ENCODE data around the gene SENP8. TPM values are rescaled to one million over a fixed set of nuclear protein-coding genes. Genes with fewer than 3 reads are reported as not detected.

The SENP8 gene
- total and polyA plus RNA-seq, 2 of the 8 experiments (the other 6 are each of a cell fraction or from before 2014, with no cell fraction given) = 4.1 to 6.0 TPM

GRCh38 chr15:72106068-72106467, 12.1 kb upstream of the SENP8 start:
- Histone ChIP-seq H3K14ac (ENCODE audit: insufficient read length) (no peak overlapping the region), H2BK5ac (ENCODE audit: low read depth, low read length) (no peak overlapping the region), H3K18ac (ENCODE audit: extremely low read depth, low read length) (no peak overlapping the region), H2BK20ac (ENCODE audit: low read length) (no peak overlapping the region), H3K79me1 (ENCODE audit: low read depth, low read length) (no peaks in the 10 kb centered on the region; the same call in 1 of the 2 replicates), H3K27ac (ENCODE audit: low read depth, low read length) (no peak overlapping the region), H4K8ac (ENCODE audit: extremely low read depth, insufficient read depth, low read length) (no peak overlapping the region), H2AFZ (ENCODE audit: low read length) (no peak overlapping the region), H4K91ac (replicated peaks; ENCODE audit: insufficient read length, low read length) (no peak overlapping the region), H3K56ac (replicated peaks; ENCODE audit: insufficient read length, low read depth, low read length) (no peak overlapping the region), H3K27me3 (replicated peaks in 1 of 4; ENCODE audit: control insufficient read depth in 3 of 4, extremely low read depth in 1 of 4, insufficient read depth in 3 of 4, low read length in 3 of 4) (no peaks in the 10 kb centered on the region), H4K5ac (ENCODE audit: insufficient read length, low read depth, low read length) (no peak overlapping the region), H2BK15ac (ENCODE audit: low read length) (no peak overlapping the region), H2BK120ac (replicated peaks; ENCODE audit: low read depth, low read length) (no peak overlapping the region), H3K4ac (replicated peaks; ENCODE audit: insufficient read length, low read depth, low read length) (no peak overlapping the region), H2BK12ac (ENCODE audit: low read depth, low read length) (no peak overlapping the region), H3K4me2 (ENCODE audit: insufficient read depth in 1 of 2, low read depth in 2 of 2, low read length in 2 of 2) (no peak overlapping the region), H3K23ac (ENCODE audit: insufficient read length) (no peak overlapping the region), H3K79me2 (ENCODE audit: control insufficient read depth in 1 of 2, insufficient read depth in 2 of 2, low read length in 2 of 2) (no peaks in the 10 kb centered on the region; a peak in 1 of 4 replicates), H3K36me3 (ENCODE audit: control insufficient read depth in 2 of 4, insufficient read depth in 4 of 4, low read length in 3 of 4) (no peaks in the 10 kb centered on the region), H4K20me1 (replicated peaks in 1 of 2; ENCODE audit: control insufficient read depth in 1 of 2, insufficient read depth in 2 of 2, low read length in 2 of 2) (peaks cover 0 to 3% of the 10 kb centered on the region in 2 experiments), H3K4me3 (ENCODE audit: extremely low read depth in 1 of 4, insufficient read depth in 2 of 4, low read depth in 3 of 4, low read length in 4 of 4) (no peak overlapping the region), H3K23me2 (ENCODE audit: low read depth, low read length) (no peaks in the 10 kb centered on the region), H3K4me1 (replicated peaks in 1 of 4; ENCODE audit: control insufficient read depth in 3 of 4, insufficient read depth in 4 of 4, low read length in 3 of 4) (no peaks in the 10 kb centered on the region; a peak in 1 of 7 replicates), H3K9ac (replicated peaks in 1 of 4; ENCODE audit: extremely low read depth in 1 of 4, low read depth in 3 of 4, low read length in 3 of 4) (no peak overlapping the region), H3K9me3 (ENCODE audit: insufficient read depth in 2 of 2, low read depth in 1 of 2, low read length in 1 of 2) (no peaks in the 10 kb centered on the region), H2AK5ac (ENCODE audit: low read depth, low read length) (no peak overlapping the region)
- ChIA-PET POLR2A (ENCODE audit: partially characterized antibody) (interaction anchor here (1.7 kb wide), 1 partner anchor 17 kb away, joined by 3 read pairs; no protein-coding TSS in a partner anchor), CTCF (ENCODE audit: partially characterized antibody) (interaction anchor here (1.4 kb wide), 1 partner anchor 16 kb away, joined by 3 read pairs; no protein-coding TSS in a partner anchor)
- DNase-seq (ENCODE audit: low read depth in 1 of 2, low spot score in 2 of 2) (no peak), FAIRE-seq (no peak)
- 96 to 100% methylated on average over 1 to 2 of the region's 2 CpGs for WGBS, 2 experiments (ENCODE audit: extremely low coverage in 1 of 2, insufficient coverage in 1 of 2, insufficient read length in 1 of 2, insufficient replicate concordance in 2 of 2, low coverage in 1 of 2, low lambda C conversion rate in 2 of 2, missing lambda C conversion rate in 1 of 2)
- TF ChIP-seq RAD21 (IDR thresholded peaks at IDR 0.05 in 1 of 2, conservative IDR thresholded peaks at IDR 0.05 in 1 of 2; ENCODE audit: low read depth in 2 of 2, low read length in 2 of 2) (no peak), SIN3A (conservative IDR thresholded peaks at IDR 0.05 in 1 of 2, IDR thresholded peaks at IDR 0.05 in 1 of 2; ENCODE audit: low read depth in 1 of 2, low read length in 2 of 2) (no peak), FOSL1 (IDR thresholded peaks at IDR 0.05; ENCODE audit: insufficient read depth, low read depth, low read length) (no peak), ZNF274 (IDR thresholded peaks at IDR 0.05; ENCODE audit: borderline replicate concordance, extremely low read depth, low read length) (no peak), E2F6 (IDR thresholded peaks at IDR 0.05) (no peak), SP4 (IDR thresholded peaks at IDR 0.05; ENCODE audit: low read length) (no peak), CBX8 (IDR thresholded peaks at IDR 0.05; ENCODE audit: borderline replicate concordance, low read depth, low read length) (no peak), KDM5A (IDR thresholded peaks at IDR 0.05; ENCODE audit: low read length) (no peak), CHD2 (IDR thresholded peaks at IDR 0.05; ENCODE audit: low read length) (no peak), BCL11A (IDR thresholded peaks at IDR 0.05; ENCODE audit: low read depth in 2 of 2, low read length in 2 of 2) (no peak), POLR2AphosphoS5 (IDR thresholded peaks at IDR 0.05; ENCODE audit: low read depth, low read length) (no peak), RFX5 (IDR thresholded peaks at IDR 0.05; ENCODE audit: borderline replicate concordance, low read depth, low read length) (no peak), TAF1 (IDR thresholded peaks at IDR 0.05; ENCODE audit: low read depth, low read length) (no peak), TEAD4 (IDR thresholded peaks at IDR 0.05; ENCODE audit: low read depth, low read length) (no peak)
